Uterus (tissue), 4 donors: ENCODE data around the gene HOXB2. TPM values are rescaled to one million over a fixed set of nuclear protein-coding genes. Genes with fewer than 3 reads are reported as not detected.

Experiments
- DNase-seq, 2 donors: peaks; one replicate each; pipeline ENCODE4 v3.0.0-alpha.2; 2019 to 2020
- H3K27ac ChIP-seq, 2 donors: fragments of 200-600 bp; sonication (generic); 1 replicate in 1 of 2; 2 replicates in 1 of 2; pipeline ENCODE4 v1.5.1; 2016 to 2018
- H3K27me3 ChIP-seq, 2 donors: fragments of 200-600 bp; sonication (generic); one replicate each; pipeline ENCODE4 v1.5.1; 2018 to 2019; ENCODE audit warnings: control low read depth in 1 of 2
- H3K36me3 ChIP-seq, 2 donors: fragments of 200-600 bp; sonication (generic); one replicate each; pipeline ENCODE4 v1.5.1; 2019; ENCODE audit warnings: control low read depth in 1 of 2
- H3K4me1 ChIP-seq, 2 donors: fragments of 200-600 bp; sonication (generic); one replicate each; pipeline ENCODE4 v1.5.1; 2018 to 2019; ENCODE audit warnings: control low read depth in 1 of 2
- H3K4me3 ChIP-seq, 2 donors: fragments of 200-600 bp; sonication (generic); 1 replicate in 1 of 2; 2 replicates in 1 of 2; pipeline ENCODE4 v1.5.1; 2018 to 2019; ENCODE audit warnings: mild to moderate bottlenecking in 1 of 2
- H3K9me3 ChIP-seq, 2 donors: fragments of 200-600 bp; sonication (generic); one replicate each; pipeline ENCODE4 v1.5.1; 2019; ENCODE audit warnings: control low read depth in 1 of 2
- POLR2A ChIP-seq, 2 donors: fragments of 450-650 bp; IDR thresholded peaks; one replicate each; pipeline ENCODE4 v1.6.1; 2016; ENCODE audit warnings: antibody characterized with exemption in 2 of 2, mild to moderate bottlenecking in 1 of 2, moderate library complexity in 1 of 2
- intact Hi-C: fragments of 100-400 bp; cut with DNase I; formaldehyde crosslinking; loops from one replicate; pipeline ENCODE4 v1.15.1; 2023; ENCODE audit warnings: low total_unique reads
- total RNA-seq, 4 donors: library from RNA; depleted of rRNA in 3 of 4; stranded (reverse); fragments of >200 nt in 3 of 4; gene quantifications; one replicate each; pipeline versions ENCODE4 v1.1.0 to v1.2.4, GENCODE V29; 2014 to 2023
- TF ChIP-seq, protein P1 (sequence below), 4 experiments: fragments of 200-600 bp in 2 of 4; fragments of 450-650 bp in 2 of 4; sonication (generic) in 2 of 4; IDR thresholded peaks; one replicate each; pipeline ENCODE4 v1.5.1; 2016 to 2019; ENCODE audit warnings: antibody characterized with exemption in 4 of 4, mild to moderate bottlenecking in 2 of 4, moderate library complexity in 1 of 4
- donor health status: DM: yes; HTN: yes; CAD: no.

The HOXB2 gene
- total RNA-seq, 4 donors from 2014 or later, result 4.6 to 24.4 (median 17.4) TPM

DNA sequence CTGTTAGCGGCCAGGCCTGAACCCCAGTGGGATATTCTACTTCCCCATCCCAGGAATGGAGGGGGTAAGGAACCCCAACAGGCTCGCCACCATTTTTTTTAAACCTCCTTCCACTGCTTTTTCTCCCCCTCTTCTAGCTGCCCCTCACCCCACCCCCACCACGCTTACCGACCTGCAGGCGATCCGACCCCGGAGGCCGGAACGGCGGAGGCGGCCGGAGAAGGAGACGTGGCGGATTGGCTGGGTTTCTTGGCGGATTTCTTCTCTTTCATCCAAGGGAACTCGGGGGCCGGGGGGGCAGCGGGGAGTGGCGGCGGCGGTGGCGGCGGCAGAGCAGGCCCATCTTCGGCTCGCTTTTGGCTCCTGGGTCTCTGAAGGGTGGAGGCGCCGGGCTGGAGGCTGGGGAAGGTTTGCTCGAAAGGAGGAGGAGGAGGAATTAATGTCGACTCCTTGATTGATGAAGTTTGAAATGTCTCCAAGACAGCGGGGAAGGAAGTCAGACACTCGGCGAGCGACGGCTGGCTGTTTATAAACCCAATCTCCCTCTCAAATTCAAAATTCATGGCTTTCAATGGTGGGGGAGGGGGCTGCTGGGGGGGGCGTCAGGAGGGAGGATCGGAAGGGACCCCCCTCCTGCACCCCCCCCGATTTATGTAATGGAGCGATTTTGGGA, 424 bp downstream of the HOXB2 start:
- DNase-seq, result peak; percentile 92 to 95
- Histone ChIP-seq H3K36me3 (no peaks in the 10 kb centered on the region), H3K4me3 (peak overlapping the region; percentile 55 to 64), H3K4me1 (peaks cover 12 to 17% of the 10 kb centered on the region in 2 donors), H3K27me3 (no peaks in the 10 kb centered on the region), H3K27ac (peak overlapping the region; percentile 93 to 97), H3K9me3 (no peaks in the 10 kb centered on the region)
- intact Hi-C loops, result no loop called here
- TF ChIP-seq, protein P1, sequence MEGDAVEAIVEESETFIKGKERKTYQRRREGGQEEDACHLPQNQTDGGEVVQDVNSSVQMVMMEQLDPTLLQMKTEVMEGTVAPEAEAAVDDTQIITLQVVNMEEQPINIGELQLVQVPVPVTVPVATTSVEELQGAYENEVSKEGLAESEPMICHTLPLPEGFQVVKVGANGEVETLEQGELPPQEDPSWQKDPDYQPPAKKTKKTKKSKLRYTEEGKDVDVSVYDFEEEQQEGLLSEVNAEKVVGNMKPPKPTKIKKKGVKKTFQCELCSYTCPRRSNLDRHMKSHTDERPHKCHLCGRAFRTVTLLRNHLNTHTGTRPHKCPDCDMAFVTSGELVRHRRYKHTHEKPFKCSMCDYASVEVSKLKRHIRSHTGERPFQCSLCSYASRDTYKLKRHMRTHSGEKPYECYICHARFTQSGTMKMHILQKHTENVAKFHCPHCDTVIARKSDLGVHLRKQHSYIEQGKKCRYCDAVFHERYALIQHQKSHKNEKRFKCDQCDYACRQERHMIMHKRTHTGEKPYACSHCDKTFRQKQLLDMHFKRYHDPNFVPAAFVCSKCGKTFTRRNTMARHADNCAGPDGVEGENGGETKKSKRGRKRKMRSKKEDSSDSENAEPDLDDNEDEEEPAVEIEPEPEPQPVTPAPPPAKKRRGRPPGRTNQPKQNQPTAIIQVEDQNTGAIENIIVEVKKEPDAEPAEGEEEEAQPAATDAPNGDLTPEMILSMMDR (IDR thresholded peaks at IDR 0.05), result no peak
- peak; percentile 50 to 51 for TF ChIP-seq POLR2A (IDR thresholded peaks at IDR 0.05)

DNA sequence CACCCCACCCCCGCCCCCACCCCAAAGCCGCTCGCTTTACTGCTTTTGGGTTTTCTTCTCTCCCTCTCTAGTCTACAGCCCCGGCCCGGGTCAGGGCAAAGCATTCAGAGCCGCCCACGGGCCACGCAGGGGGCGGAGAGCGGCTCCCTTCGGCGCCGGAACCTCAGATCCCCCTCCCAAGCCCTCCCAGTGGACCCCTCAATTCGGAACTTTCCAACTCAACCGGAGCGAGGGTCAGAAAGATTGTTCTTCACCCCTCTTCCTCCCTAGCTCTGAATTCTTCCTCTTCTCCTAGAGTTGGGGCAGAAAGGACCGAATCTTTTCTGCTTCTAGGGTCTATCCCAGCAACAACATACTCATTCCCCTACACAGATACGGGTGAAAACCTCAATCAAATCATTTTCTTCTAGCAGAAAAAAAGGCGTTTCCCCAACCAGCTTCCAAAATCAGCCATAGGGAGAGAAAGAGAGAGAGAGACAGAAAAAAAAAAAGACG, 1.0 kb downstream of the HOXB2 start:
- H3K27ac ChIP-seq, result peak overlapping the region; percentile 93 to 97
- DNase-seq, result no peak
- no peaks in the 10 kb centered on the region for H3K27me3 ChIP-seq
- H3K4me1 ChIP-seq, result peaks cover 12 to 16% of the 10 kb centered on the region in 2 donors
- intact Hi-C loops, result no loop called here
- TF ChIP-seq POLR2A (IDR thresholded peaks at IDR 0.05), result no peak
- TF ChIP-seq, protein P1 (IDR thresholded peaks at IDR 0.05), result no peak
- no peaks in the 10 kb centered on the region for H3K9me3 ChIP-seq
- H3K4me3 ChIP-seq, result peak overlapping the region; percentile 55 to 64
- H3K36me3 ChIP-seq, result no peaks in the 10 kb centered on the region

DNA sequence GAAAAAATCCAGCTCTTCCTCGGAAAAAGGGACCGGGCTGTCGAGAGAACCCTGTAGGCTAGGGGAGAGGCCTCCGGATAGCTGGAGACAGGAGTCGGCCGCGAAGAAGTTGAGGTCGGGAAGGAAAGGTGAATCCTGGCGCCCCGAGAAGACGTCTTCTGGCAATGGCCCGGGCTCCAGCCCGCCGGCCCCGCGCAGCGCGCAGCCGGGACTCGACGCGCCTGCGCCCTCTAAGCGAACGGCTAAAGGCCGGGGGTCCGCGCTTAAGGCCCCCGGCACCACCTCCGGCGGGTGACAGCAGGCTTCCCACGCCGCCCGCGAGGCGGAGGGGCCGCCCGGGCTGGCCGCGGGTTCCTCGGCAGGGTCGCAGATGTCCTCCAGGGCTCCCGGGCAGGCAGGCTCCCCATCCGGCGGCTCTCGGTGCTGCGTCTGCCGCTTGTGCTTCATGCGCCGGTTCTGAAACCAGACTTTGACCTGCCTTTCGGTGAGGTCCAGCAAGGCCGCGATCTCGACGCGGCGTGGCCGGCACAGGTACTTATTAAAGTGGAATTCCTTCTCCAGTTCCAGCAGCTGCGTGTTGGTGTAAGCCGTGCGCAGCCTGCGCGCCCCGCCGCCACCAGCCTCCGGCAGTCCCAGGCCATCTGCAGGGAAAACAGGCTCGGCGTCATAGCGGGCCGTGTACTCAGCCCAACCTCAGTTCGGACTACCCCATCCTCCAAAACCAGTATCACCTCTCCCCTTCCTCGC, 1.6 kb downstream of the HOXB2 start:
- Histone ChIP-seq H3K27ac (peak overlapping the region; percentile 93 to 97), H3K36me3 (no peaks in the 10 kb centered on the region), H3K4me1 (peaks cover 10 to 12% of the 10 kb centered on the region in 2 donors), H3K4me3 (peak overlapping the region; percentile 55 to 64), H3K9me3 (no peaks in the 10 kb centered on the region), H3K27me3 (no peaks in the 10 kb centered on the region)
- DNase-seq, result peak in 1 of 2 donors; percentile 52
- intact Hi-C loops, result no loop called here
- TF ChIP-seq POLR2A (IDR thresholded peaks at IDR 0.05), result peak; percentile 2 to 24
- TF ChIP-seq, protein P1 (IDR thresholded peaks at IDR 0.05), result peak in 2 of 4 experiments; percentile 16 to 24

DNA sequence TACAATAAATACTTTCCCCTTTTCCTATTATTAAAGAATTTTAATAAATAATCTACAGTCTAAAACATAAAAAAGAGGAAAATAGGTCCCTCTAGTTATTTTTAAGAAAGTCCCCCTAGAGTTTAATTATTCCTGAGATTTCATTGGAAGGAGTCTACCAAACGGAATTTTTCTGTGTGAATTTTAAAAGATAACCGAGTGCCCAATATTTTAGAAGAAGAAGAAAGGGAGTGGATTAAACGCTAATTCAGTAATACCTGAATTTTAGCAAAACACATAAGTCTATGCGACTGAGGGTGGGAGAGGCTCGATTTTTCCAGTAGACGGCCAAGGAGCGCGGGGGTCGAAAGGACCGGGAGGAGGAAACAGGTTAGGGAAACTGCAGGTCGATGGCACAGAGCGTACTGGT, 2.2 kb downstream of the HOXB2 start:
- intact Hi-C loops, result no loop called here
- Histone ChIP-seq H3K4me3 (peak overlapping the region; percentile 55 to 64), H3K27ac (peak overlapping the region; percentile 93 to 97), H3K9me3 (no peaks in the 10 kb centered on the region), H3K36me3 (no peaks in the 10 kb centered on the region), H3K4me1 (peaks cover 10 to 12% of the 10 kb centered on the region in 2 donors), H3K27me3 (no peaks in the 10 kb centered on the region)
- DNase-seq, result no peak
- TF ChIP-seq, protein P1 (IDR thresholded peaks at IDR 0.05), result no peak
- TF ChIP-seq POLR2A (IDR thresholded peaks at IDR 0.05), result no peak
